DMS53 treated with DMSO at 0.1 percent for 48 hours (cell line): Measurements from ENCODE around the gene SERGEF.
A peak's percentile ranks its signal among the peaks of the same experiment; 100 is the strongest.

ENCODE experiments used
- DNase-seq: peaks from one replicate; lab custom pipeline; 2025; ENCODE audit not compliant: unreplicated experiment; lab: John Stamatoyannopoulos, UW

SERGEF gene

GRCh38 chr11:17821648-17822400, 191.0 kb downstream of the SERGEF start:
- no peak for DNase-seq

GRCh38 chr11:17816232-17816931, 196.5 kb downstream of the SERGEF start:
- DNase-seq: no peak

DNA sequence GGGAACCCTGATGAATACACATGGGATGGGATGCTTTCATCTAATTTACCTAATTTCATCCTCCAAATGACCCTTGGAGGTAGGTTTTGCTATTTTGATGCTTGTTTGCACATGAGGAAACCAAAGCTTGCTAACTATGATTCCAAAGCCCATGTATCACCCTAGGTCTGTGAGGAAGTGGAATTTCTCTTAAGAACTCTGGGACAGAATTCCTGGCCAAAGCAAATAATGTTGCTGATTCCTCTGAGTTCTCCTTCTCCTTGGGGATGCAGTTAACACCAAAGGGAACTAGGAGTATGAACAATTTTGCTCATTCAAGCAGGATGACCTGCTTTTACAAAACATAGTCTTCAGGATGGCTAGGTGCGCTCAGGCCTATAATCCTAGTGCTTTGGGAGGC, 198.3 kb downstream of the SERGEF start:
- DNase-seq: no peak

- no peak for DNase-seq
Observed at GRCh38 chr11:17813391-17814059, 199.3 kb downstream of the SERGEF start.

DNA sequence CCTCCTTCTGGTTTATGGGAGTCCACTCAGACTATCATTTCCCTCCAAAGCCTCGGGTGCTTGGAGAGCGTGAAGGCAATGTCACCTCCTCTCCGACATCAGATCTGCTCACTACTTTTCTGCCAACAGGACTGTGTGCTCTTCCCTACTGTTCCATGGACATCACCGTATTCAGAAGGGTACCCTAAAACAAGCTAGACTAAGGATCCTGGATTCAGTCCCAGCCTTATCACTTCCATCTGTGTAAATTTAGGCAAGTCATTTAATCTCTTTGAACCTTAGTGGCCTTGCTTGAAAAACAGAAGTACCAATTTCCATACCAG, 200.0 kb downstream of the SERGEF start:
- DNase-seq: no peak

GRCh38 chr11:17812091-17812864, 200.6 kb downstream of the SERGEF start:
- DNase-seq: peak; percentile 34

DNA sequence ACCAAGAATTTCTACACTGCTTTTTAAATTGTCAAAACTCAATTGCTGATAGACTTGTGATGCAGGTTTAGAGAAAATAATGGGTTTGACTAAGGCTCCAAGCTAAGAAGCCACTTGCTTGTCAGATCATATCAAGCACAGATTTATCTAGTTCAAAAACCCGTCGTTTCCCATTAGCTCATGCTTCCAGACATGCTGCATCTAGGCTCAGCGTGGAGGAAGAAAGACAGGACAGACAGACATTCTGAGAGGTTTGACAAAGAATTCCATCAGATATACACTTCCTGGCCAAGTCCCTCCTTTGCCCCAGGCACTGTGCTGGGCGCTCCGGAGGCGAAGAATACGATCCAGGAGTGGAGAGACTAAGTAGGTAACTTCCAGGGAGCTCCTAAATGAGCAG, 201.5 kb downstream of the SERGEF start:
- DNase-seq: no peak

DNA sequence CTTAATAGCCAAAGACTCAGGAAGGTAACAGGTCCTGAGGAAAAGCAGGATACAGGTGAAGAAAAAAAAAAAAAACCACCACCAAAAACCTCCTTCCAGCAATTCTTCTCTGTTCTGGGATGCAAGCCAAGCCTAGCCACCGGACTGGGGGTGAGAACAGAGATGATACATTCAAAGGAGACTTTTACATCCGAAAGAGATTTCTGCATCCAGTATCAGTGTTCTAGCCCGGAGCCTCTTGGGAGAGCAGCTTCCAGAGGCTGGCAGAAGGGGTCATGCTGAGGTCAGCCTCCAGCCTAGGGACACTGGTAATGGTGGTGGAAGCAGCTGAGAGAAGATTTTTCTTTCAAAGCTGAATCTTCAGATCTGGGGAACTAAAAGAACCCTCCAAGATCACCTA, 202.1 kb downstream of the SERGEF start:
- DNase-seq: no peak

DNA sequence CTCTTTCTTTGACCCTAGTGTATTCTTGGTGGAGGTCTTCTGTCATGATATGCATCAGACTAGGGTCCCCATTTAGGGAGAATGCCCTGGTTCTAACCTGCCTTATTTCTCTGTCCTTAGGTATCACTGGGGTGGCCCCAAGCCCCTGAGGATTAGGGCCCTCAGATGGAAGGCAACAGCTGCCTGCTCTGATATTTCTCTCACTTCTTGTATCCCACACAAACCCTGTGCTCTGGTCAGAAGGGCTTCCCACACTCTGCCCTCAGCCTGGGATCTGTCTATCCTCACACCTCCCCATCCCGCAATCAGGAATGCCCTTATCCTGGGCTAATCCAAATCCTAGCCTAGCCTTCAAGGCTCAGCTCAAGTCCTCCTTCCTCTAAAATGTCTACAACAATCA, 202.8 kb downstream of the SERGEF start:
- no peak for DNase-seq

DNA sequence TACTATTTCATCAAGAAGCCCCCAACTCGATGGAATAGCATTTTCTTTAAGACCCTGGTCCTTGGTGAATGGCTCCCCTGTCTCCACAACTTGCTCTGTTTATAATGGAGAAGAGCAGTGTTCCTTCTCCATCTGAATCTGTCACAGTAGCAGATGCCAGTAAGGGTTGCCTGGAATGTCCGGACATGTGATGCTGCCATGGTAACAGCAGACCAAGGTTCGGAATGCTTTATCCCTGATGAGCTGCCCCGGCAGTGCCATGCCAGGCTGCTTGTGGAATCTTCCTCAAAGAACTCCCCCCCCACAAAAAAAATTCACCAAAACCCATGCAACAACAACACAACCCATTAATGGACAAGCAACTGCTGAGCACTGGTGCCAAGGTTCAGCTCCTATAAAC, 205.8 kb downstream of the SERGEF start:
- no peak for DNase-seq

DNA sequence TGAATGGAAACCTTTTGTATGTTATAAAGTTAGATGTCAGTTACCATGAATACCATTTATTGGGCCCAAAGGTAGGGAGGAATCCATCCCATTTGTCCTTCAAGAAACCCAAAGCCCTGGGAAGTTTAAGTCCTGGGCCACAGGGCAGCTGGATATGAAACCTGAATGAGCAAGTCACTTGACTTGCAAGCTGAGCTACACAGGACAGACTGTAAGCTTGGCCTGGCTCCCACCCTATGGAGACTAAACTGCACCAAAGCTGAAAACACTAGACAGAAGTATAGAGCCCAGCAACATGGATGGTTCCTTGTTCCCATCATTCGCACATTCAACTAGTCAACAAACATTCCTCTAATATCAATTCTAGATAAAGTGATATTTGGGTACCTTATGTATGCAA, 207.0 kb downstream of the SERGEF start:
- DNase-seq: no peak

DNA sequence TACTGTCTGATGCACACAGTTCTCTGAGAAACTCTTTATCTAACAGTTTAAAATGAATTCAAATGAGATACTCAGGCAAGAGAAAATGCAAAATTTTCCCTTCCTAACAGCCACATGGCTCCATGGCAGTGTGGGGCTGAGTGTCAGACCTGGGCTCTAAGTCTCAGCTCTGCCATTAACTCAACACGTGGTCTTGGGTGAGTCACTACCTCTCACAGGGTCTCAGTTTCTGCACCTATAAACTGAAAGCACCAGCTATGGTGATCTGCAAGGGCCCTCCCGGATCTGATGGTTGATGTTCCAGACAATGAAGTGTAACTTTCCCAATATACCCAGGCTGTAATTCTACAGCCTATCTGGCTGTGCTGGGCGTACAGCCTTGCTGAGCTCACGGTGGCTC, 207.8 kb downstream of the SERGEF start:
- DNase-seq: no peak

DNA sequence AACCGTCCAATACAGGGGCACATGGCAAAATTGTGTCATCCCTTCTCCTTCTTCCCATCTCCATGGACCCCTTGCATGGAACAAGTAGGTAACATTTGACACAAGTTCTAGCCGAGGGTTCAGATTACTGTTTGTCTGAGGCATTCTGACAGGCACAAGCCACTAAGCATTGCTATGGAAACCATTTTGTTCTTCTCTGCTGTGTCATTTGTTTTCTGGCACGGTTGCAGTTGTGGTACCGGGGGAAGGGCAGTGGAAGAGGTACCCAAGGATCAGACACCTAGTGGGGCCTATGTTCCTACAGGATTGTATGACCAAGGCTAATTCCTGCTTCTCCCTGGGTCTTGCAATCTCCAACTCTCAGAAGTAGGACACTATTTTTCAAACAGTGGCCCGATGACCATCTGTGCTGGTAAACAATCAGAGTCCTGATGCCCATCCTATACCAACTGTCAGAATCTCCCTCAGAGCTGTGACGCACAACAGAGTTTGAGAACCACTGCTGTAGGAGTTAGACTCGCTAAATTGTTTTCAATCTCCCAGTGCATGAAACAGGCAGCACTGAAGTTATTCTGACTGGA, 209.0 kb downstream of the SERGEF start:
- no peak for DNase-seq

DNA sequence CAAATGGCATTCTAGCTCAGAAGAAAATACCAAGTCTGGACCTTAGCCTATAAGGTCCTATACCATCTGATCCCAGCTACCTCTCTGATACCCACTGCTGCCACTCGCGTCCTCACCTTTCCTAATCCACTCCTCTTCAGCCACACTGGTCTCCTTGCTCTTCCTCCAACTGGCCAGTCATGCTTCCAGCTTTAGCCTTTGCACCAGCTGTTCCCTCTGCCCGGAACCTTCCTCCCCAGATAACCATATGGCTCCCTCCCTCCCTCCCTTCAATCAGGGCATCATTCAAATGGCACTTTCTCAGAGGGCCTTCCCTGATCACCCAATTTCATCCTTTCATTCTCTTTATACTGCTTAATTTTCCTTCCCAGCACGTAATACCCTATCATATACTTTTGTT, 210.4 kb downstream of the SERGEF start:
- DNase-seq: no peak

DNA sequence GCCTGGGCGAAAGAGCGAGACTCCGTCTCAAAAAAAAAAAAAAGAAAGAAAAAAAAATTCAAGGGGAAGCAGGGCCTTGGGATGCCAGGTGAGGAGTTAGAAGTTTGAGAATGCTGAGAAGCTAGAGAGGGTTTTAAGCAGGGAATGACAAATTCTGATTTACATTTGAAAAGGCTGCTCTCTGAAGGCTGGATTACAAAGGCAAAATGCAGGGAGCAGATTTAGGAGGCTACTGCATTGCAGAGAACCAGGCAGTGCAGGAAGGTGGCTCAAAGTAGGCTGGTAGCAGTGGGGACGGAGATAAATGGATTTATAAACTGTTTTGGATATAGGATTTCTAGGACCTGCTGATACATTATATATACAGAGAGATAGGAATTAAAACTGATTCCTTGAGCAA, 211.7 kb downstream of the SERGEF start:
- no peak for DNase-seq

DNA sequence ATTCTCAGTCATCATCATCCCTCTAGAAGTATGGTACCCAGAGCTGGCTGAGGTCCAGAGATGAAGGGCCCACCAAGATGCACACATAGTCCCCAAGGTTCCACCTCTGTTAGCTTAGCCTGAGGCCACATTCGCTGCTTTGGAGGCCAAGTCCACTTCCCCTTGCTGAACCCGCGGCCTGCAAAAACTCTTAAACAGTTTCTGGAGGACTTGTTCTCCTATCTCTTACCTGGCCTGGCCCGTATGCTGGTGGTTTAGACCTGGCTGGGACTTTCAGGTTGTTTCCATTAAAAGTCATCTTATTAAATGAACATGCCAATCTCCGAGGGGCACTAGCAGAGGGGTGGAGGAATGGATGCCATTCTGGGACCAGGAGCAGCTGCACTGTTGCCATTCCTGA, 213.7 kb downstream of the SERGEF start:
- DNase-seq: no peak

DNA sequence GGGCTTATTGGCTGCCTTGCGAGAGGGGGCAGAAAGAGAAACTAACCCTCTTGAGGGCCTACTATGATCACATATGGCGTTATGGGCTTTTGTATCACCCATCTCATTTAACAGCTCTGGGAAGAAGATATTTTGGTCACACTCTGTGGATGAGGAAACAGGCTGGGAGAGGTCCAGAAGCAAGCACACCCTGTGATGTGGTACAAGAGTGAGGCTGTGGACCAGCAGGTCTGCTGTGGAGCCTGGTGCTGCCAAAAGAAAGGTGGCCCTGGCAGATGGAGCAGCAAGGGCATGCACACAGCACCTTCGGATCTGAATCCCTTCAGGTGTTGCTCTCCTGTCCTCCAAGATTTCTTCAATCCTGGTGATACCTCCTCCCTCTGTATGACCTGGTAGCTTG, 214.1 kb downstream of the SERGEF start:
- DNase-seq: no peak

GRCh38 chr11:17798253-17798652, 214.6 kb downstream of the SERGEF start:
- DNase-seq: no peak

DNA sequence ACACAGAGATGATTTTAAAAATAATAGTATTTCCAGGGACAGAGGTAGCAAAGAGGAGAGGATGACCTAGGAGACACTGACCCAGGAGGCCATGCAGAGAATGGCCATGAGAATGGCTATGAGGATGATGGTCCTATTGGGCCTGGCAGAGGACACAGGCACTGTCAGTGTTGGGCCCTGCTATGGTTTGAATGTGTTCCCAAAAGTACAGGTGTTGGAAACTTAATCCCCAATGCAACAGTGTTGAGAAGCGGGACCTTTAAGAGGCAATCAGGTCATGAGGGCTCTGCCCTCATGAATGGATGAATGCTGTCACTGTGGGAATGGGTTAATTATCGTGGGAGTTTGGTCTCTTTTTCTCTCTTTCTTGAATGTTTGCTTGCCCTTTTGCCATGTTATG, 216.7 kb downstream of the SERGEF start:
- no peak for DNase-seq

DNA sequence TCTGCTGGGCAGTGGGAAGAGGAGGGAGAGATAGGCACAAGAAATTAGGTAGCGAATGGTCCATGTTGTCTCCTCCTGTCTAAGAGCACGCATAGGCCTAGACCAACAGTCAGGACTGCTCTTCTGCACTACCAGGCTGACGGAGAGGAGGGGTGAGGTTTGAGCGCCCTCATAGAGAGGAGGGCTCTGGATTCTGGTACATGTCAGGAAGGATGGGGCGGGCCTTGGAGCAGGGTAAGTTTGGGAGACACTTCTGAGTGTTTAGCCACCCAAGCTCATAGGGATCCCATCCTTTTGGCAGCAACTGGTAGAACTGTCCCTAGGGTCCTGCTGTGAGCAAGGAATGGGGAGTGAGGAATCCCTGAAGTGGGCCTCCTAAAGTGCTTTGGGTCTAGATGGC, 217.9 kb downstream of the SERGEF start:
- DNase-seq: no peak

DNA sequence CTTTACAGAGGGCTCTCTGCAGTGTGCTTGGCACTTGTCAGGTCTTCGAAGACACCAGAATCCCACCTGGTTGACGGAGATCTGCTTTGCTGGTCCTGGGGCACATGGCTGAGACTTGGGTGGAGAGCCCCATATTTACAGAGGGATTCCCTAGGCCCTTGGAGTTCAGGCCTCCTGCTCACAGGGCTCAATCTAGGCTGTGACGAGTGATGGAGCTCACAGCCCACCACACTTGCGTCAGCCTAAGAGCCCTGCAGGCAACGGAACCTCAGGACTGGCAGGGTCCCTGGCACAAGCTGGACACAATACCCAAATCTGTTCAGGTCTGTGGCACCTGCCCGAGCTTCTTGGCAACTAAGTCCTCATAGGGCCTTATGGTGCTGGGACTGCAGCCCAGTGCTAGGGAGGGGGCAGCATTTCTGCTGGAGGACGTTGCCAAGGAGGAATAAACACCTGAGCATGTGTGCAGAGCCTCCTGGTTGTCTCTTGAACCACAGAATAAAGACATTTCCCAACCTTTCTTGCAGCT, 219.1 kb downstream of the SERGEF start:
- DNase-seq: no peak
